Esophagus (tissue), 2 donors: ENCODE measurements around the gene FRMD1. TPM values are rescaled to one million over a fixed set of nuclear protein-coding genes. Genes with fewer than 3 reads are reported as not detected.

ENCODE experiments used
- H3K27ac ChIP-seq, 2 donors: one replicate each; pipeline ENCODE4 v1.5.1; 2013; ENCODE audit warnings: low read depth in 2 of 2, mild to moderate bottlenecking in 2 of 2, inconsistent platforms in 1 of 2, low read length in 1 of 2, moderate library complexity in 1 of 2
- H3K27me3 ChIP-seq, 2 donors: one replicate each; pipeline ENCODE4 v1.6.1; 2013; ENCODE audit warnings: low read length in 2 of 2, control low read depth in 1 of 2, mild to moderate bottlenecking in 1 of 2; ENCODE audit not compliant: insufficient read depth in 2 of 2, control insufficient read depth in 1 of 2
- H3K36me3 ChIP-seq, 2 donors: one replicate each; pipeline ENCODE4 v1.6.1; 2013; ENCODE audit warnings: low read length in 1 of 2; ENCODE audit not compliant: control insufficient read depth in 2 of 2, insufficient read depth in 2 of 2
- H3K4me1 ChIP-seq, 2 donors: one replicate each; pipeline ENCODE4 v1.6.1; 2013; ENCODE audit warnings: low read length in 1 of 2; ENCODE audit not compliant: control insufficient read depth in 2 of 2, insufficient read depth in 2 of 2
- H3K4me3 ChIP-seq, 2 donors: one replicate each; pipeline ENCODE4 v1.5.1; 2013; ENCODE audit warnings: low read length in 2 of 2, mild to moderate bottlenecking in 2 of 2, low read depth in 1 of 2, moderate library complexity in 1 of 2
- H3K9me3 ChIP-seq, 2 donors: one replicate each; pipeline ENCODE4 v1.6.1; 2013; ENCODE audit warnings: mild to moderate bottlenecking in 2 of 2, low read depth in 1 of 2, low read length in 1 of 2, moderate library complexity in 1 of 2; ENCODE audit not compliant: control insufficient read depth in 2 of 2, insufficient read depth in 1 of 2
- WGBS, 2 donors: extraction: QIAGEN DNeasy Blood & Tissue Kit; methylation state at CpG; one replicate each; pipeline ENCODE4 v1.1.7; 2013; 5-methylcytosine and 5-hydroxymethylcytosine counted together
- polyA plus RNA-seq, 2 donors: library from polyadenylated mRNA; stranded (reverse); fragments of 200-250 nt; gene quantifications; one replicate each; pipeline ENCODE4 v1.2.3, GENCODE V29; 2013
- donor health status: healthy with polysubstance abuse.
- donor health status: Bipolar disorder and iron deficiency.

FRMD1 gene
- polyA plus RNA-seq, 2 donors: 0.02 TPM

DNA sequence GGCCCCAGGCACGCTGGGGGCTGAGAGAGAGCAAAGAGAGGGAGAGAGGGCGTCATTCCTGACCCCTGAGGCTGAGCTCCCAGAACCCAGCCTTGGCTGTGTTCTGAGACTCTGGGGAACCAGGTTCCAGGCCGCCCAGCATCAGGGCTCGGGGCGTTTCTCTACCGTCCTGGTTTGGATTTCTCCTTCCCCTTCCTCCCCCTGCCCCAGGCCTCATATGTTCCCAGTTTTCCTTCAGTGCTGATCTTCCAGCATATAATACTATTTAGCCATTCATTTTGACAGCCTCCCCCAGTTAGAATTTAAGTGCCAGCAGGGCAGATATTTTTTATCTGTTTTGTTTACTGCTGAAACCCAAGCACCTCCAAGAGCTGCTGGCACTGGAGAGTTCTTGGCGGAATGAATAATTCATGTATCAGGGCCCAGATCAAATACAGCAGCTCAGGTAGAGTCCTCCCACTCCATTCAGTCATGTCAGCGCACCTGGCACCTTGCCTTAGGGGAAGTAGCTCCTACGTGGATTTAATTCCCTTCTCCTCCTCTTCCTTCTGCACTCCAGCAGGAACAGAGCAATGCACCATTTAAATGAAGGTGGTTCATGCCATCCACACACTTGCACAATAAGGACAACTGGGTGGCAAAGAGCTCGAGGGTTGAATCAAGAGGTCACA, 23.4 kb upstream of the FRMD1 start:
- Histone ChIP-seq H3K27me3 (peaks cover 6% of the 10 kb centered on the region in 2 donors), H3K4me1 (peaks cover 2 to 4% of the 10 kb centered on the region in 2 donors), H3K27ac (no peak overlapping the region), H3K36me3 (no peaks in the 10 kb centered on the region), H3K4me3 (no peak overlapping the region), H3K9me3 (no peaks in the 10 kb centered on the region)
- WGBS, 2 donors: 52 to 62% methylated on average over 10 of the region's 10 CpGs

DNA sequence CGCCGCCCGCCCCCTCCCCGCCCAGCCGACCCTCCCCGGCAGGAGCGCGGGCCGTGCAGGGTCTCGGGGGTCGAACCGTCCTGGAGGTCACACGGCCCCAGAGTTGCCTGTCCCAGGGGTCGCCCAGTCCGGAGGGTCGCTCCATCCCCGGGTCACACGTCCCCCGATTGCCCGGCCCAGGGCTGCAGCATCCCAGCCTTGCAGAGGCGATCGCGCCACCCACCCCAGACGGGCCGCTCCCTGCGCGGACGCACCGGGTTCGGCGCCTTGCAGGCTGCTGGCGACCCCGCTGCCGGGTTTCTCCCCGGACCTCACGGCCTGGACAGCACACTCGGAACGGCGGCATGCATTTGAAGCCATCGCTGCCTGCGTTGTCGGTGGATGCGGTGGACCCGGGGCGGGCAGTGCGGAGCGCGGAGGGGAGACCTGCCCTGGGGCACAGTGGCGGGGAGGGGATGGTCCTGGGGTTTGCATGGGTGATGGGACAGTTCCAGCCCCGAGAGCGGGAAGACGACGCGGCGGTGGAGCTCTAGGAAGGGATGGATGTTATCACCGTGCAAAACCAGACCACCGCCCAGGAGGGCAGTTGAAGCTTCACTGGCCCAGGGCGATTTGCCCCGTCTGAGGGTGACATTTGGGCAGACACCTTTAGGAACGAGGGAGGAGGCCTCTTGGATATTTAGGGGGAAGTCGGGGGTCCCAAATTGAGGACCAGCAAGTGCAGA, 22.7 kb upstream of the FRMD1 start:
- Histone ChIP-seq H3K36me3 (no peaks in the 10 kb centered on the region), H3K27ac (no peak overlapping the region), H3K4me3 (no peak overlapping the region), H3K9me3 (no peaks in the 10 kb centered on the region), H3K27me3 (peaks cover 6% of the 10 kb centered on the region in 2 donors), H3K4me1 (peaks cover 2 to 4% of the 10 kb centered on the region in 2 donors)
- 23 to 26% methylated on average over 41 to 61 of the region's 61 CpGs for WGBS, 2 donors

DNA sequence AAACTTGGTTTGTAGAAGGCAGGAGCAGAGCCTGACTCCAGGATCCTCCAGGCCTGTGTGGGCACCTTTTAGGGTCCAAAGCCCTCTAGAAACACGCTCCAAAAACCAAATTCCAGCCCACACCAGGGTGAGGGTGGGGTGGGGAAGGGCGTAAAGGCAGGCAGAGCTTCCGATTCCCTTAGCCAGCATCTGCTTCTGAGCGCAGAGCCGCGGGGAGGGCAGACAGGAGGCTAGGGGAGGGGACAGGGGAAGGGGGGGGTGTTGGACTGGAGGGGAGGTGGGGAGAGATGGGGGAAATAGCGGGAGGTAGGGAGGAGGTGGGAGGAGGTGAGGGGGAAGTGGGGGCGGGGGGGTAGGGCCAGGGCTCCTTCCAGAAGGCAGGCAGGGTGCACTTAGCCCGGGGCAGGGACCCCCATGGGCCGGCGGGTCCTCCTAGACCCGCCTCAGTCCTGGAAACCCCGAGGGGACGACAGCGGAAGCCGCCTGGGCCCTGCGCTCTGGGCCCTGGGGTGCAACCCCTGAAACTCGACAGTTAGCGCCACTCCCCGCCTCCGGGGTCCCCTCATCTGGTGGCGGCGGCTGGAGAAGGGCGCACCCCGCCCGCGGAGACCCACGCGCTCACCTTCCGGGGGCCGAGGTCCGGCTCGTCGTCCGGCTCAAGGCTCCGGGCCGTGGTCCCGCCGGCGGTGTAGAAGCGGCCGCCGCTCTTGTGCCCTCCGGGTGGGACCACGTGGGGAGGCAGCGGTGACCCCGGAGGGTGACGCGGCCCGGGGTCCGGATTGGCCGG, 22.0 kb upstream of the FRMD1 start:
- H3K4me3 ChIP-seq: no peak overlapping the region
- H3K27ac ChIP-seq: no peak overlapping the region
- H3K4me1 ChIP-seq: peaks cover 2 to 4% of the 10 kb centered on the region in 2 donors
- WGBS, 2 donors: 14 to 18% methylated on average over 32 to 52 of the region's 52 CpGs
- H3K27me3 ChIP-seq: peaks cover 6% of the 10 kb centered on the region in 2 donors
- H3K36me3 ChIP-seq: no peaks in the 10 kb centered on the region
- H3K9me3 ChIP-seq: no peaks in the 10 kb centered on the region

DNA sequence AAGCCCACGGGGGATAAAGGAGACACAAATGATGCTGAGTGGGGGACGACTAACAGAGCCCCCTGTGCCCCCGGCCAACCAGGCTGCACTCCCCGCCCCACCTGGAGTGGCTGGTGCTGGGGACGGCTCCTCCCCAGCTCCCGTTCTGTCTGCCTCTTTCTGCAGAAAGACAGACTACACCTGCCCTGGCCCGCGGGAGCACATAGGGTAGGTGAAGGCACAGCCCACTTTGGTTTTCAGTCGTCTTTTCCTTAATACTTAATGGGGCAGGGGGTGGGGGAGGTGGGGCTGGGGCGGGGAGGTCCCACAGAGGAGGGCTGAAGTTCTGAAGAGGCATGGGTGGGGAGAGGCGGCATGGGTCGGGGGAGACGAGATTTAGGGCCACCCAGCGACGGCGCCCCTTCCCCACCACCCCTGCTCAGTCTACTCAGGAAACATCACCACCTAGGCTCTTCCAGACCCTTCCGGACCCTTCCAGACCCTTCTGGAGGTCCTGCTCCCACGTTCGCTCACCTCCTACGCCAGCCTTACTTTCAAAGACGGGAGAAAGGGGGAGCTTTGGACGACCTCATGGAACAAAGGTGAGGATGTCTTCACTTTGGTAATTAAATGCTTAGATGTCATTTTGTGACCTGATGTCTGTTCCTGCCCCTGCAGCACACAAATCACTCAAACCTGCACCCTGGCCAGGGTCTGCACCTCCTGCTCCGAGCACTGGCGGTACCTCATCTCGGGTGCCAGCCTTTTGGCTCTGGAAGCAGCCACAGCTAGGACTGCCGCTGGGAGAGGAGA, 21.2 kb upstream of the FRMD1 start:
- Histone ChIP-seq H3K9me3 (no peaks in the 10 kb centered on the region), H3K4me1 (peaks cover 2 to 4% of the 10 kb centered on the region in 2 donors), H3K4me3 (no peak overlapping the region), H3K27me3 (peaks cover 6% of the 10 kb centered on the region in 2 donors), H3K36me3 (no peaks in the 10 kb centered on the region), H3K27ac (no peak overlapping the region)
- 81 to 84% methylated on average over 26 of the region's 26 CpGs for WGBS, 2 donors

DNA sequence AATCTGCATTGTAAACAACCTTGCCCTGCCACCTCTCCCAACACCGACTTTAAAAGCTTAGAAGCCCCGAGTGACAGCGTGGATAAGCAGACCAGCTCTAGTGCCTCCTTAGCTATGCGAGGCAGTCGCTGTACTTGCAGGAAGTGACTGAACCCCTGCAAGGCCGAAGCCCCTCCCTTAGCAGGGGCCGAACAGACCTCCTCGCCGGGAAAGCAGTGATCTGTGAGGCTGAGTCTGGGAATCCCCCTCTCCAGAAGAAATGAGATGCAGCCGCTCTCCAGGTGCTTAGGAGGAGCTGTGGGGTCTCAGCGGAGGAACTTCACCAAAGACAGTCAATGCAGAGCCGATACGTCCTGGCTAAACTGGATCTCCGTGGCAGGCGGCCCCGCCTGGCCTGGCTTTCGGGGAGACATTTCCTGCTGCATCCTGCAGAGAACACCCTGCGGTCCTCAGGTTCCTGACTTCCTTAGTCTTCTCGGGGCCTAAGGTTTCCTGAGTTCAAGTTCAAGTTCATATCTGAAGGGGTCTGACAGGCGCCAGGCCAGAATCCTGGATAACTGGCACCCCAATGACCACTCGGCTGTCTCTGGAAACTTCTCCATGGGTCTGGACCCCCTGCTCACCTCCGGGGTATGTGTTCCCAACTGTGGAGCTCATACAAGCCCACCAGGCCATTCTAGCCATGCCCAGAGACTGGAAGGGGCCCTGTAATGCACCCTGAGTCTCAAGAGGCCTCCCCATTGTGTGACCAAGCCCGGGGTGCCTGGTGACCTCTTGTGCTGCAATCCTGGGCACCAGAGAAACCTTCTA, 20.4 kb upstream of the FRMD1 start:
- 74 to 75% methylated on average over 23 of the region's 23 CpGs for WGBS, 2 donors
- peaks cover 2 to 4% of the 10 kb centered on the region in 2 donors for H3K4me1 ChIP-seq
- H3K36me3 ChIP-seq: no peaks in the 10 kb centered on the region
- peaks cover 6% of the 10 kb centered on the region in 2 donors for H3K27me3 ChIP-seq
- H3K27ac ChIP-seq: no peak overlapping the region
- no peak overlapping the region for H3K4me3 ChIP-seq
- H3K9me3 ChIP-seq: no peaks in the 10 kb centered on the region

DNA sequence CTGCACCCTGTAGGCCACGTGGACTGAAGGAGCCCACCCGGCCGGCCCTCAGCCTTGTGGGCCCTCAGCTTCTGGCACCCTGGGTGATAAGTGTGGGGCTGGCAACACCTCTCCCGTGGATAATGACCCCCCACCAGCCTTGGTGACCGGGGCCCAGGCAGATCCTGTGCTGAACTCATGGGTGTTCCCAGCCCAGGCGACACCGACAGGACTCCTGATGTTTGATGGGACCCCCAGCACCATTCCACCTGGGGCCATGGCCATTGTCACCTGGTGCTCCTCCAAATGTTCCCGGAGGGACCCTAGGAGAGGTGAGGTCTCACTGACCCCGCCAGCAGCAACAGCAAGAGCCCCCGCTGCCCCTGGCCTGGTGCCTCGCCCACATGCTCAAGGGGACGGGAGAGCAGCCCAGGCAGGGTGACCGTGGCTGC, 19.4 kb upstream of the FRMD1 start:
- Histone ChIP-seq H3K4me1 (peaks cover 2 to 4% of the 10 kb centered on the region in 2 donors), H3K4me3 (no peak overlapping the region), H3K36me3 (no peaks in the 10 kb centered on the region), H3K27ac (no peak overlapping the region), H3K27me3 (peaks cover 6% of the 10 kb centered on the region in 2 donors), H3K9me3 (no peaks in the 10 kb centered on the region)
- 87 to 90% methylated on average over 13 of the region's 13 CpGs for WGBS, 2 donors

DNA sequence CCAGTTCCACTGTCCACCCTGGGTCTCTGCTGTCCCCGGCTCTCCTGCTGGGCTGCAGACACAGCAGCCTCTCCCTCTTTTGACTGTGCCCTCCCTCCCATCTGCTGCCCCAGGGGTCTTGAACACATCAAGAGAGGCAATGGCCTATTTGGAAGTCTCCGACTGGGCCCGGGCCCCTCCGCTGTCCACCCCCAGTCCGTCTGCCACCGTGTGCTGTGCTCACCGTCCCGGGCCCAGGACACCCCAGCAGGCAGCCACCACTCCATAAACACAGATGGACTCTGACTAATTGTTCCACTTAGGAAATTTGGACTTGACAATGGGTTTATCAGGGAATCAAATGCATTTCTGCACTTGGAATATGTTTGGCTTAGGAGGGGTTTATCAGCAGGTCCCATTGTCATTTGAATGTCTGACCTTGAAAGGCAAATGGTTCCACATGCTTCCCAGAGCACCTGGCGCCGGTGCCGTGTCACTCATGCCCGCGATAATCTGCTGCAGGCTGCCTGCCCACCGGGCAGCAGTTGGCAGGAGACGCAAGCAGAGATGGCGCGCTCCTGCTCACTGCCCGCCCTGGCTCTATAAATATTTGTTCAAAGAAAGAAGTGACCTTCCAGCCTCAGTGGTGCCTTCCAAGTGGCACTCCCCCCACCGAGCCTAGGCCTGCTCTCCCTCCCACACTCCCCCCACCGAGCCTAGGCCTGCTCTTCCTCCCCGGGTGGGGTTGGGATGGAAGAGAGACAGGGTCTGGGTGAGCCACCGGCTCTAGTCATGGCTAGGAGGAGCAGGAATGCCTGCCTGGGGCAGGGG, 18.8 kb upstream of the FRMD1 start:
- WGBS, 2 donors: 76 to 82% methylated on average over 22 of the region's 22 CpGs
- Histone ChIP-seq H3K9me3 (no peaks in the 10 kb centered on the region), H3K4me1 (peaks cover 2 to 4% of the 10 kb centered on the region in 2 donors), H3K36me3 (no peaks in the 10 kb centered on the region), H3K27me3 (peaks cover 6% of the 10 kb centered on the region in 2 donors), H3K4me3 (no peak overlapping the region), H3K27ac (no peak overlapping the region)

DNA sequence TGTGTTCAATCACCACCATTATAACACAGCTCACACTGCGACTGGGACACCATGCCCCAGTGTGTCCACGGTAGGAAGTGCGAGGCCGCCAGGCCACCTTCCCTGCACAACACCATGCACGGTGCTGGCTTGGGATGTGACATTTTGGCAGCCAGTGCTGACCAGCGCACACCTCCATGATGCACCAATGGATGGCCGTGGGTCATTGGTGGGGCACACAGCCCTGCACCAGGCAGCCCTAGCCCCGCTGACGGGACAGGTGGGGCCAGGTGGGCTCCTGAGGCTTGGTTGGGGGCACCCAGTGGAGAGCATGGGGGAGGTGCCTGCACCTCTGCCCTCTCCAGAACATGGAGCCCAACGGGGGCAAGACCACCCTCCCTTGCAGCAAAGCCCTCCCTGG, 18.2 kb upstream of the FRMD1 start:
- Histone ChIP-seq H3K9me3 (no peaks in the 10 kb centered on the region), H3K36me3 (no peaks in the 10 kb centered on the region), H3K27me3 (peaks cover 6% of the 10 kb centered on the region in 2 donors), H3K4me3 (no peak overlapping the region), H3K27ac (no peak overlapping the region), H3K4me1 (peaks cover 2 to 4% of the 10 kb centered on the region in 2 donors)
- 89 to 92% methylated on average over 10 of the region's 10 CpGs for WGBS, 2 donors
